ENCODE results near the gene AOPEP. TPM values are rescaled to one million over a fixed set of nuclear protein-coding genes. Genes with fewer than 3 reads are reported as not detected.

The AOPEP gene
- total RNA-seq, 1 experiment from 2014 or later, result 14.4 TPM

DNA sequence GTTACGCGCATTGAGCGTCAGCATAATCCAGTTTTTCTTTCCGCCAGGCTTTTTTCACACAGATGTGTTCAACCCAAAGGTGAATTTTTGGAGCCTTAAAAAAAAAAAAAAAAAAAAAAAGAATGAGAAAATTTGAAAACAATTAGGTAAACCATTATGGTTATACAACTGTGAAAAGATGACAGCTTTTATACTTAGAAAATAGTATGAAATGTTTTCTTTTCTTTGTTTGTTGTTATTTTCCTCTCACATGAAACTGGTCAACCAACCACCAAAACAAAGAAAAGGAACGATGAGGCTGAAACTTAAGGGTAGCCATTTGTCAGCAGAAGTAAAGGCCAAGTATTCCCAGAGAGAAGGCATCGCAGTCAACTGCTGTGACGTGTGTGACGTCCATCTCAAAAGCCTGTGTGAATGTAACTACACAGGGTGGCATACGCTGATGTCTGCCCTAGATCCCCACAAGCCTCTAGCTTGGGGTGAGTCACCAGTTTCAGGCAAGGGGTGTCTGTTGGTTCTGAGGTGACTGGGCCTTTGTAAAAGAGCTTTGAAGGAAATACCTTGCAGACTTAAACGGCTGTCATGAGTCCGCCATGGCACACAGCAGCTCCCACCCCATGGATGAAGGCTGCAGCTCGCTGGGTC lies 182.9 kb downstream of the AOPEP start:
- H3K4me3 Mint-ChIP-seq, result no peak overlapping the region
- H3K27me3 Mint-ChIP-seq (ENCODE audit: low read depth), result no peaks in the 10 kb centered on the region
- POLR2A ChIA-PET, result no interaction called here
- CTCF ChIA-PET, result no interaction called here
- TF ChIP-seq JAZF1 (CRISPR knock-in tag; IDR thresholded peaks at IDR 0.05) (no peak), HMGA2 (CRISPR knock-in tag; IDR thresholded peaks at IDR 0.05) (no peak), ZBTB21 (CRISPR knock-in tag; IDR thresholded peaks at IDR 0.05; ENCODE audit: borderline replicate concordance) (no peak), GTF2I (CRISPR knock-in tag; conservative IDR thresholded peaks at IDR 0.05) (no peak), GABPB1 (CRISPR knock-in tag; IDR thresholded peaks at IDR 0.05) (no peak), TP53 (CRISPR knock-in tag; IDR thresholded peaks at IDR 0.05) (no peak), ETV6 (CRISPR knock-in tag; IDR thresholded peaks at IDR 0.05) (no peak), ELF4 (CRISPR knock-in tag; IDR thresholded peaks at IDR 0.05; ENCODE audit: low read depth) (no peak), RORB (CRISPR knock-in tag; IDR thresholded peaks at IDR 0.05) (no peak), IRF2 (CRISPR knock-in tag; IDR thresholded peaks at IDR 0.05; ENCODE audit: borderline replicate concordance, low read depth) (no peak), FOXJ3 (CRISPR knock-in tag; IDR thresholded peaks at IDR 0.05; ENCODE audit: borderline replicate concordance) (no peak), TEAD4 (CRISPR knock-in tag; IDR thresholded peaks at IDR 0.05) (no peak)
- TF ChIP-seq, protein P1, sequence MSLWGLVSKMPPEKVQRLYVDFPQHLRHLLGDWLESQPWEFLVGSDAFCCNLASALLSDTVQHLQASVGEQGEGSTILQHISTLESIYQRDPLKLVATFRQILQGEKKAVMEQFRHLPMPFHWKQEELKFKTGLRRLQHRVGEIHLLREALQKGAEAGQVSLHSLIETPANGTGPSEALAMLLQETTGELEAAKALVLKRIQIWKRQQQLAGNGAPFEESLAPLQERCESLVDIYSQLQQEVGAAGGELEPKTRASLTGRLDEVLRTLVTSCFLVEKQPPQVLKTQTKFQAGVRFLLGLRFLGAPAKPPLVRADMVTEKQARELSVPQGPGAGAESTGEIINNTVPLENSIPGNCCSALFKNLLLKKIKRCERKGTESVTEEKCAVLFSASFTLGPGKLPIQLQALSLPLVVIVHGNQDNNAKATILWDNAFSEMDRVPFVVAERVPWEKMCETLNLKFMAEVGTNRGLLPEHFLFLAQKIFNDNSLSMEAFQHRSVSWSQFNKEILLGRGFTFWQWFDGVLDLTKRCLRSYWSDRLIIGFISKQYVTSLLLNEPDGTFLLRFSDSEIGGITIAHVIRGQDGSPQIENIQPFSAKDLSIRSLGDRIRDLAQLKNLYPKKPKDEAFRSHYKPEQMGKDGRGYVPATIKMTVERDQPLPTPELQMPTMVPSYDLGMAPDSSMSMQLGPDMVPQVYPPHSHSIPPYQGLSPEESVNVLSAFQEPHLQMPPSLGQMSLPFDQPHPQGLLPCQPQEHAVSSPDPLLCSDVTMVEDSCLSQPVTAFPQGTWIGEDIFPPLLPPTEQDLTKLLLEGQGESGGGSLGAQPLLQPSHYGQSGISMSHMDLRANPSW (CRISPR knock-in tag; conservative IDR thresholded peaks at IDR 0.05; ENCODE audit: low read depth), result no peak
- TF ChIP-seq, protein P2, sequence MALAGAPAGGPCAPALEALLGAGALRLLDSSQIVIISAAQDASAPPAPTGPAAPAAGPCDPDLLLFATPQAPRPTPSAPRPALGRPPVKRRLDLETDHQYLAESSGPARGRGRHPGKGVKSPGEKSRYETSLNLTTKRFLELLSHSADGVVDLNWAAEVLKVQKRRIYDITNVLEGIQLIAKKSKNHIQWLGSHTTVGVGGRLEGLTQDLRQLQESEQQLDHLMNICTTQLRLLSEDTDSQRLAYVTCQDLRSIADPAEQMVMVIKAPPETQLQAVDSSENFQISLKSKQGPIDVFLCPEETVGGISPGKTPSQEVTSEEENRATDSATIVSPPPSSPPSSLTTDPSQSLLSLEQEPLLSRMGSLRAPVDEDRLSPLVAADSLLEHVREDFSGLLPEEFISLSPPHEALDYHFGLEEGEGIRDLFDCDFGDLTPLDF (CRISPR knock-in tag; IDR thresholded peaks at IDR 0.05), result no peak
- TF ChIP-seq, protein P3, sequence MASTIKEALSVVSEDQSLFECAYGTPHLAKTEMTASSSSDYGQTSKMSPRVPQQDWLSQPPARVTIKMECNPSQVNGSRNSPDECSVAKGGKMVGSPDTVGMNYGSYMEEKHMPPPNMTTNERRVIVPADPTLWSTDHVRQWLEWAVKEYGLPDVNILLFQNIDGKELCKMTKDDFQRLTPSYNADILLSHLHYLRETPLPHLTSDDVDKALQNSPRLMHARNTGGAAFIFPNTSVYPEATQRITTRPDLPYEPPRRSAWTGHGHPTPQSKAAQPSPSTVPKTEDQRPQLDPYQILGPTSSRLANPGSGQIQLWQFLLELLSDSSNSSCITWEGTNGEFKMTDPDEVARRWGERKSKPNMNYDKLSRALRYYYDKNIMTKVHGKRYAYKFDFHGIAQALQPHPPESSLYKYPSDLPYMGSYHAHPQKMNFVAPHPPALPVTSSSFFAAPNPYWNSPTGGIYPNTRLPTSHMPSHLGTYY (CRISPR knock-in tag; IDR thresholded peaks at IDR 0.05), result no peak
- TF ChIP-seq, protein P4, sequence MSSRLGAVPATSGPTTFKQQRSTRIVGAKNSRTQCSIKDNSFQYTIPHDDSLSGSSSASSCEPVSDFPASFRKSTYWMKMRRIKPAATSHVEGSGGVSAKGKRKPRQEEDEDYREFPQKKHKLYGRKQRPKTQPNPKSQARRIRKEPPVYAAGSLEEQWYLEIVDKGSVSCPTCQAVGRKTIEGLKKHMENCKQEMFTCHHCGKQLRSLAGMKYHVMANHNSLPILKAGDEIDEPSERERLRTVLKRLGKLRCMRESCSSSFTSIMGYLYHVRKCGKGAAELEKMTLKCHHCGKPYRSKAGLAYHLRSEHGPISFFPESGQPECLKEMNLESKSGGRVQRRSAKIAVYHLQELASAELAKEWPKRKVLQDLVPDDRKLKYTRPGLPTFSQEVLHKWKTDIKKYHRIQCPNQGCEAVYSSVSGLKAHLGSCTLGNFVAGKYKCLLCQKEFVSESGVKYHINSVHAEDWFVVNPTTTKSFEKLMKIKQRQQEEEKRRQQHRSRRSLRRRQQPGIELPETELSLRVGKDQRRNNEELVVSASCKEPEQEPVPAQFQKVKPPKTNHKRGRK (CRISPR knock-in tag; IDR thresholded peaks at IDR 0.05; ENCODE audit: borderline replicate concordance), result no peak
- TF ChIP-seq, protein P5, sequence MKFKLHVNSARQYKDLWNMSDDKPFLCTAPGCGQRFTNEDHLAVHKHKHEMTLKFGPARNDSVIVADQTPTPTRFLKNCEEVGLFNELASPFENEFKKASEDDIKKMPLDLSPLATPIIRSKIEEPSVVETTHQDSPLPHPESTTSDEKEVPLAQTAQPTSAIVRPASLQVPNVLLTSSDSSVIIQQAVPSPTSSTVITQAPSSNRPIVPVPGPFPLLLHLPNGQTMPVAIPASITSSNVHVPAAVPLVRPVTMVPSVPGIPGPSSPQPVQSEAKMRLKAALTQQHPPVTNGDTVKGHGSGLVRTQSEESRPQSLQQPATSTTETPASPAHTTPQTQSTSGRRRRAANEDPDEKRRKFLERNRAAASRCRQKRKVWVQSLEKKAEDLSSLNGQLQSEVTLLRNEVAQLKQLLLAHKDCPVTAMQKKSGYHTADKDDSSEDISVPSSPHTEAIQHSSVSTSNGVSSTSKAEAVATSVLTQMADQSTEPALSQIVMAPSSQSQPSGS (CRISPR knock-in tag; IDR thresholded peaks at IDR 0.05; ENCODE audit: borderline replicate concordance, low read depth), result no peak
- TF ChIP-seq, protein P6, sequence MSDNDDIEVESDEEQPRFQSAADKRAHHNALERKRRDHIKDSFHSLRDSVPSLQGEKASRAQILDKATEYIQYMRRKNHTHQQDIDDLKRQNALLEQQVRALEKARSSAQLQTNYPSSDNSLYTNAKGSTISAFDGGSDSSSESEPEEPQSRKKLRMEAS (CRISPR knock-in tag; IDR thresholded peaks at IDR 0.05), result no peak
- TF ChIP-seq, protein P7, sequence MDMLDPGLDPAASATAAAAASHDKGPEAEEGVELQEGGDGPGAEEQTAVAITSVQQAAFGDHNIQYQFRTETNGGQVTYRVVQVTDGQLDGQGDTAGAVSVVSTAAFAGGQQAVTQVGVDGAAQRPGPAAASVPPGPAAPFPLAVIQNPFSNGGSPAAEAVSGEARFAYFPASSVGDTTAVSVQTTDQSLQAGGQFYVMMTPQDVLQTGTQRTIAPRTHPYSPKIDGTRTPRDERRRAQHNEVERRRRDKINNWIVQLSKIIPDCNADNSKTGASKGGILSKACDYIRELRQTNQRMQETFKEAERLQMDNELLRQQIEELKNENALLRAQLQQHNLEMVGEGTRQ (CRISPR knock-in tag; IDR thresholded peaks at IDR 0.05), result no peak
- H3K9me3 Mint-ChIP-seq, result no peaks in the 10 kb centered on the region
- DNase-seq (ENCODE audit: low spot score) (no peak), ATAC-seq (no peak)
- peaks cover 56% of the 10 kb centered on the region for H3K4me1 Mint-ChIP-seq
- H3K27ac Mint-ChIP-seq, result no peak overlapping the region; the same call in 1 of the 2 replicates
- H3K36me3 Mint-ChIP-seq, result no peaks in the 10 kb centered on the region

Measured in WTC11 (cell line).